Measurements from ENCODE around the gene PTPRN2. TPM values are rescaled to one million over a fixed set of nuclear protein-coding genes. Genes with fewer than 3 reads are reported as not detected.
A peak's percentile ranks its signal among the peaks of the same experiment; 100 is the strongest.
"Not testable (repeated sequence)": the region's sequence is repeated elsewhere in the genome, so short reads cannot be mapped to it uniquely, and the experiment has no call there.

PTPRN2 gene
- total and polyA plus RNA-seq, 7 donors: 0.47 to 0.82 (median 0.51) TPM

DNA sequence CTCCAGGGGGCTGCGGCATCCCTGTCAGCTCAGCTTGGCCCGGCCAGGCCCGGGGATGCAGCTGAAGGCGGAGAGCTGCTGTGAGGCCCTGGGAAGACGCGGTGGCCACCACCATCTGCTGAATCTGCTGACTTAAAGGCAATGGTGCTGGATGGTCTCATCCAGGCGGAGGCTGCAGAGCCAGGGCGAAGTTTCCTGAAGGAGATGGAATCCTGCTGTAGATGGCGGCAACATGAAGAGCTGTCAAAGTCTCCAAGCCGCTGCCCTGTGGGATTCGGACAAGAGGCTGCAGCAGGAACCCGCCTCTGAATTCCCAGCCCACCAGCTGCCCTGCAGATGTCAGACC is 200.1 kb downstream of the PTPRN2 start:
- TF ChIP-seq, protein P1, sequence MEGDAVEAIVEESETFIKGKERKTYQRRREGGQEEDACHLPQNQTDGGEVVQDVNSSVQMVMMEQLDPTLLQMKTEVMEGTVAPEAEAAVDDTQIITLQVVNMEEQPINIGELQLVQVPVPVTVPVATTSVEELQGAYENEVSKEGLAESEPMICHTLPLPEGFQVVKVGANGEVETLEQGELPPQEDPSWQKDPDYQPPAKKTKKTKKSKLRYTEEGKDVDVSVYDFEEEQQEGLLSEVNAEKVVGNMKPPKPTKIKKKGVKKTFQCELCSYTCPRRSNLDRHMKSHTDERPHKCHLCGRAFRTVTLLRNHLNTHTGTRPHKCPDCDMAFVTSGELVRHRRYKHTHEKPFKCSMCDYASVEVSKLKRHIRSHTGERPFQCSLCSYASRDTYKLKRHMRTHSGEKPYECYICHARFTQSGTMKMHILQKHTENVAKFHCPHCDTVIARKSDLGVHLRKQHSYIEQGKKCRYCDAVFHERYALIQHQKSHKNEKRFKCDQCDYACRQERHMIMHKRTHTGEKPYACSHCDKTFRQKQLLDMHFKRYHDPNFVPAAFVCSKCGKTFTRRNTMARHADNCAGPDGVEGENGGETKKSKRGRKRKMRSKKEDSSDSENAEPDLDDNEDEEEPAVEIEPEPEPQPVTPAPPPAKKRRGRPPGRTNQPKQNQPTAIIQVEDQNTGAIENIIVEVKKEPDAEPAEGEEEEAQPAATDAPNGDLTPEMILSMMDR (IDR thresholded peaks at IDR 0.05): no peak
- Histone ChIP-seq H3K4me3 (no peak overlapping the region), H3K27ac (no peak overlapping the region), H3K9me3 (no peaks in the 10 kb centered on the region), H3K36me3 (ENCODE audit: insufficient read depth in 1 of 2, low read depth in 1 of 2) (no peaks in the 10 kb centered on the region), H3K27me3 (ENCODE audit: insufficient read depth in 3 of 3, low read length in 2 of 3) (peaks cover 0 to 9% (median 6%) of the 10 kb centered on the region in 3 donors), H3K4me1 (no peaks in the 10 kb centered on the region)
- ATAC-seq: no peak
- peak in 1 of 2 donors; percentile 34 for DNase-seq
- intact Hi-C loops (cut with DNase I): no loop called here
- WGBS, 3 donors: 38 to 43% (median 40%) methylated on average over 12 of the region's 12 CpGs

DNA sequence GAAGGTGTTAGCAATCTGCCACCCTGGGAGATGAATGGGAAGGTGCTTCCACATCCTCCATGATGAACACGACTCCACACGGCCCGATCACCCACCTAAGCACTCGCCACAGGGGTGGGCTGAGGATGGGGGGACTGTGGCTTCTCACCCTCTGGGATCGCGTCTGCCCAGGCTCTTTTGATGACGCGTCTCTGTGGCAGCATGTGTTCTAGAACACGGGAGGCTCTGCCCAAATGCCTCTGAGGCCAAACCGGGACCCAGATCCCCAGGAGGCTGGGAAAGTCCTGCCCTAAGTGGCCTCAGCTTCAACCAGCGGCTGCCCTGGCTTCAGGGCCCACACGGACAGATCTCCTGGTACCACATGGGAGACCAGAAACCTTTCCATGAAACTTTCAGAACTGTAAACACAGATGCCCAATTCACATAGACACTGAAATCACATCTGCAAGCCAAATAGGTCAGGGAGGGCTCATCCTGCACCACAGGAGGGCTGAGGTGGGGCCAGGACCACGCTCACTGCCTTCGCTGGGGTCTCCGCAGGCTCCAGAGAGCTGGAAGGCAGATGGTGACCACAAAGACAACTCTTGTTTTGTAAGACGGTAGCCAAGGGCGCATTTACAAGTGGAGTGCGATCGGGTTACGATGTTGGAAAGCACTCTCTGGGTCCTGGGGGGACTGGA is 200.6 kb downstream of the PTPRN2 start:
- Histone ChIP-seq H3K27me3 (ENCODE audit: insufficient read depth in 3 of 3, low read length in 2 of 3) (peaks cover 0 to 9% (median 6%) of the 10 kb centered on the region in 3 donors), H3K4me1 (no peaks in the 10 kb centered on the region), H3K4me3 (no peak overlapping the region), H3K9me3 (no peaks in the 10 kb centered on the region), H3K36me3 (ENCODE audit: insufficient read depth in 1 of 2, low read depth in 1 of 2) (no peaks in the 10 kb centered on the region), H3K27ac (no peak overlapping the region)
- DNase-seq (peak in 1 of 2 donors; percentile 40), ATAC-seq (no peak)
- intact Hi-C loops (cut with DNase I): no loop called here
- TF ChIP-seq, protein P1 (IDR thresholded peaks at IDR 0.05): no peak
- 61 to 66% (median 64%) methylated on average over 18 to 20 of the region's 20 CpGs for WGBS, 3 donors

GRCh38 chr7:158386355-158386618 is 201.3 kb downstream of the PTPRN2 start:
- Histone ChIP-seq H3K4me1 (no peaks in the 10 kb centered on the region), H3K27me3 (ENCODE audit: insufficient read depth in 3 of 3, low read length in 2 of 3) (peaks cover 0 to 6% (median 3%) of the 10 kb centered on the region in 3 donors), H3K4me3 (no peak overlapping the region), H3K36me3 (ENCODE audit: insufficient read depth in 1 of 2, low read depth in 1 of 2) (no peaks in the 10 kb centered on the region), H3K27ac (no peak overlapping the region), H3K9me3 (no peaks in the 10 kb centered on the region)
- TF ChIP-seq, protein P1 (IDR thresholded peaks at IDR 0.05): no peak
- intact Hi-C loops (cut with DNase I): no loop called here
- DNase-seq: no peak
- WGBS, 3 donors: 78 to 88% (median 78%) methylated on average over 5 of the region's 5 CpGs
- ATAC-seq: no peak

GRCh38 chr7:158385496-158386354 is 201.9 kb downstream of the PTPRN2 start:
- H3K9me3 ChIP-seq; H3K36me3 ChIP-seq (ENCODE audit: insufficient read depth in 1 of 2, low read depth in 1 of 2); intact Hi-C loops (cut with DNase I); ATAC-seq; H3K4me1 ChIP-seq; H3K27ac ChIP-seq; H3K4me3 ChIP-seq; H3K27me3 ChIP-seq (ENCODE audit: insufficient read depth in 3 of 3, low read length in 2 of 3); DNase-seq: not testable (repeated sequence)
- WGBS, 3 donors: 81 to 85% (median 84%) methylated on average over 15 to 16 of the region's 20 CpGs

GRCh38 chr7:158384746-158385145 is 202.9 kb downstream of the PTPRN2 start:
- TF ChIP-seq, protein P1 (IDR thresholded peaks at IDR 0.05): no peak
- ATAC-seq: no peak

More at GRCh38 chr7:158384746-158385145, 202.9 kb downstream of the PTPRN2 start:
- intact Hi-C loops (cut with DNase I): no loop called here
- Histone ChIP-seq H3K27me3 (ENCODE audit: insufficient read depth in 3 of 3, low read length in 2 of 3) (peaks cover 0 to 6% (median 0%) of the 10 kb centered on the region in 3 donors), H3K9me3 (no peaks in the 10 kb centered on the region), H3K4me1 (no peaks in the 10 kb centered on the region), H3K4me3 (no peak overlapping the region), H3K36me3 (ENCODE audit: insufficient read depth in 1 of 2, low read depth in 1 of 2) (no peaks in the 10 kb centered on the region), H3K27ac (no peak overlapping the region)
- DNase-seq: no peak
- 52 to 55% (median 54%) methylated on average over 11 of the region's 11 CpGs for WGBS, 3 donors

All from psoas muscle (tissue), 8 donors.